ENCODE data around the gene VARS1.
"Not testable (repeated sequence)": the region's sequence is repeated elsewhere in the genome, so short reads cannot be mapped to it uniquely, and the experiment has no call there.

Gene VARS1

DNA sequence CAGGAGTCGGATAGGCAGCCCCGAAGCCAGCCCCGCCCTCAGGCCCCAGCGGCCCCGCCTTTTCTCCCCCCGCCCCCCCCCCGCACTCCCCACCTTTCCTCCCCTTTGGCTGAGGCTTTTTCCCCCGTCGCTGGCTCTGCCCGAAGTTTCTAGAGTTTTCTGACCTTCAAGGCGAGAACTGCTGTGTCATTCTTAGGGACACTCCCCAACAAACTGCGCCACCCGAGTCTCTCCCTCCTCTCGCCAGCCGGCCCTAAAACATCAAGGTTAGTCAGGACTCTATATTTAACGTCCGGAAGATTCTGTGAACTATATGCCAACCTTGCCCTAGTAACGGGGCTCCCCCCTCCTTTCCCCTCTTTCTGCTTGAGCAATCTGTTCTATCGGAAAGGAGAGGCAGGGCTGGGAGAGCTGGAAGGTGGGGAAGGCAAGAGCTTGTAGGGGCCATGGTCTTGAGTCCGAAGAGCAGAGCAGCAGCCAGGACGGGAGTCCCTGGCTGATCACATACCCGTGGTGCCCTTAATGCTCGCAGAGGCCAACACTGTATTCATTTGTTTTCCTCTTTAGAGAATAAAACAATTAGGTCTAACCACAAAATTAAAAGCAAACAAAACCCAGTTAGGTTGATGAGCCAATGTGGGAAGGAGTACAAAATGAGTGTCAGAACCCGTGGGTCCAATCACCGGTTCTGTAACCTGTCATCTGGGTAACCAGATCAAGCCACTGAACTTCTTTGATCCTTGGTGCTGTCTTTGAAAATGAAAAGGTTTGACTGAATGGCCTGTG is 26.7 kb upstream of the VARS1 start:
- peak; percentile 63 for DNase-seq (ENCODE audit: low spot score)

DNA sequence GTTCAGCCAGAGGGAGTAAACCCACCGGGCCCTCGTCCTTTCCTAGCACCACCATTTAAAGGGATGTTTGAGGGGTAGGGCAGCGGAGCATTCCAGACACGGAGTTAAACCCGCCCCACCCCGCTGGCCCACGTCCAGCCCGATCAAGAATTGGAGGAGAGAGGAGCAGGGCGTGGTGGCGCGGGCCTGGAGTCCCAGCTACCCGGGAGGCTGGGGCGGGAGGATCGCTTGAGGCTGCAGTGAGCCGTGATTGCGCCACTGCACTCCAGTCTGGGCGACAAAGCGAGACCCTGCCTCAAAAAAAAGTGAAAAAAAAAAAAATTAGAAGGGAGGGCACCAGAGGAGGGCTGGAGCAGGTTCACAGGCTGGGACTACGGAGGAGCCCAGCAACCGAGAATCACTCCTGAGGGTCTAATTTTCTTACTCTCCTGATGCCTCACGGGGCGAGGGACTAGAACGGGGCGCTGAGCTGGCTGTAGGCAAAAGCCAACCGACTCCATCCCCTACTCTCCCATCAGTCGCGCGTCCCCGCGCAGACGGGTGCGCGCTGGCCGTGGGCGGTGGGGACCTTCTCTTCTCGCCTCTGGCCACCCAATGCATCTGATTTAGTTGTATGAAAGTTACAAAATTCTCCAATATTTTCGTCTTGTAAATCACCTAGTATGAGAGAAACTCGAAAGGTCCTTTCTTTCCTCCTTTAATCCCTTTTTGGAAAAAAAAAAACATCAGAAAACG is 25.9 kb upstream of the VARS1 start:
- DNase-seq (ENCODE audit: low spot score) = peak; percentile 68

DNA sequence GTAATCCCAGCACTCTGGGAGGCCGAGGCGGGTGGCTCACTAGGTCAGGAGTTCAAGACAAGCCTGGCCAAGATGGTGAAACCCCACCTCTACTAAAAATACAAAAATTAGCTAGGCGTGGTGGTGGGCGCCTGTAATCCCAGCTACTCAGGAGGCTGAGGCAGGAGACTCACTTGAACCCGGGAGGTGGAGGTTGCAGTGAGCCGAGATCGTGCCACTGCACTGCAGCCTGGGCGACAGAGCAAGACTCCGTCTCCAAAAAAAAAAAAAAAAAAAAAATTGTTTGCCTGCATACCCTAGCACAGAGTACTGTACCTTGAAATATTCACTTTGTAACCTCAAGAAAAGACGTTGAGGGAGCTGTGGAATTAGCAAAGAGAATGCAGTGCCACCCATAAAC is 24.8 kb upstream of the VARS1 start:
- not testable (repeated sequence) for DNase-seq (ENCODE audit: low spot score)

DNA sequence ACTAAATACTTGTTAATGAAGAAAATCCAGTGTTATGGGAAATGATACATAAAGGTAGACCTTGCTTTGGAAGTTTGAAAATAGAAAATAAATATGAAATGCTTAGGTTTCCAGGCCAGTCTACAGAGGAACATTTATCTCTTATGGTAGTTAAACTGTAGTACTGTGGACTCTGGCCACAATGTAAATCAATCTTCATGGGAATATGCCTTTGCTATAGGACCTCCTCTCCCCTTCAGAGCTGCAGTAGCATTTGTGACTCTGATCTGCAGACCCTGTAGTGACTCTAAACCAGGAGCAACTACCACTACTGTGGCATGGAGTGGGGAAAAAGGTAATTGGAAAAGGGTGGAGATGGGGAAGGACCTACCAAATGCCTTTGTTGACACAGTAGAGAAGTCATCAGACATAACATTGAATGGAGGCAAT is 24.3 kb upstream of the VARS1 start:
- DNase-seq (ENCODE audit: low spot score) = no peak

- not testable (repeated sequence) for DNase-seq (ENCODE audit: low spot score)
Observed at GRCh38 chr6:31817929-31818511, 22.5 kb upstream of the VARS1 start.

DNA sequence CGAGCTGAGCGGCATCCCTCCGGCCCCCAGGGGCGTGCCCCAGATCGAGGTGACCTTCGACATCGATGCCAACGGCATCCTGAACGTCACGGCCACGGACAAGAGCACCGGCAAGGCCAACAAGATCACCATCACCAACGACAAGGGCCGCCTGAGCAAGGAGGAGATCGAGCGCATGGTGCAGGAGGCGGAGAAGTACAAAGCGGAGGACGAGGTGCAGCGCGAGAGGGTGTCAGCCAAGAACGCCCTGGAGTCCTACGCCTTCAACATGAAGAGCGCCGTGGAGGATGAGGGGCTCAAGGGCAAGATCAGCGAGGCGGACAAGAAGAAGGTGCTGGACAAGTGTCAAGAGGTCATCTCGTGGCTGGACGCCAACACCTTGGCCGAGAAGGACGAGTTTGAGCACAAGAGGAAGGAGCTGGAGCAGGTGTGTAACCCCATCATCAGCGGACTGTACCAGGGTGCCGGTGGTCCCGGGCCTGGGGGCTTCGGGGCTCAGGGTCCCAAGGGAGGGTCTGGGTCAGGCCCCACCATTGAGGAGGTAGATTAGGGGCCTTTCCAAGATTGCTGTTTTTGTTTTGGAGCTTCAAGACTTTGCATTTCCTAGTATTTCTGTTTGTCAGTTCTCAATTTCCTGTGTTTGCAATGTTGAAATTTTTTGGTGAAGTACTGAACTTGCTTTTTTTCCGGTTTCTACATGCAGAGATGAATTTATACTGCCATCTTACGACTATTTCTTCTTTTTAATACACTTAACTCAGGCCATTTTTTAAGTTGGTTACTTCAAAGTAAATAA is 21.8 kb upstream of the VARS1 start:
- not testable (repeated sequence) for DNase-seq (ENCODE audit: low spot score)

DNA sequence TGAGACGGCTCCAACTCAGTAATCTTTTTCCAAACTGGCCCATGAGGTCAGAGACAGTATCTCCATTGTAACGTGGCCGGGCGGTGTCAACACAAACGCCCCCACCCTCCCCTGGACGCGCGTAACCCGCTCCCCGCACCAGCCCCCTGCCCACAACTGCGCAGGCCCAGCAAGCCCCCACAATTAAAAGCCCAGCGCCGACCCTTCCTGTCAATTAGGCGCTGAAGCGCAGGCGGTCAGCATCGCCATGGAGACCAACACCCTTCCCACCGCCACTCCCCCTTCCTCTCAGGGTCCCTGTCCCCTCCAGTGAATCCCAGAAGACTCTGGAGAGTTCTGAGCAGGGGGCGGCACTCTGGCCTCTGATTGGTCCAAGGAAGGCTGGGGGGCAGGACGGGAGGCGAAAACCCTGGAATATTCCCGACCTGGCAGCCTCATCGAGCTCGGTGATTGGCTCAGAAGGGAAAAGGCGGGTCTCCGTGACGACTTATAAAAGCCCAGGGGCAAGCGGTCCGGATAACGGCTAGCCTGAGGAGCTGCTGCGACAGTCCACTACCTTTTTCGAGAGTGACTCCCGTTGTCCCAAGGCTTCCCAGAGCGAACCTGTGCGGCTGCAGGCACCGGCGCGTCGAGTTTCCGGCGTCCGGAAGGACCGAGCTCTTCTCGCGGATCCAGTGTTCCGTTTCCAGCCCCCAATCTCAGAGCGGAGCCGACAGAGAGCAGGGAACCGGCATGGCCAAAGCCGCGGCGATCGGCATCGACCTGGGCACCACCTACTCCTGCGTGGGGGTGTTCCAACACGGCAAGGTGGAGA is 19.7 kb upstream of the VARS1 start, which contains the start of the genes HSPA1A and HSPA1L:
HSPA1A (plus strand) TSS at position 519 of the 814 bp plus-strand sequence; CDS start at position 733, 214 bp downstream.
HSPA1L (minus strand) TSS at position 259 of the 814 bp plus-strand sequence. CDS start 3,311 bp downstream, outside the sequence.
- DNase-seq (ENCODE audit: low spot score) = peak; percentile 98

DNA sequence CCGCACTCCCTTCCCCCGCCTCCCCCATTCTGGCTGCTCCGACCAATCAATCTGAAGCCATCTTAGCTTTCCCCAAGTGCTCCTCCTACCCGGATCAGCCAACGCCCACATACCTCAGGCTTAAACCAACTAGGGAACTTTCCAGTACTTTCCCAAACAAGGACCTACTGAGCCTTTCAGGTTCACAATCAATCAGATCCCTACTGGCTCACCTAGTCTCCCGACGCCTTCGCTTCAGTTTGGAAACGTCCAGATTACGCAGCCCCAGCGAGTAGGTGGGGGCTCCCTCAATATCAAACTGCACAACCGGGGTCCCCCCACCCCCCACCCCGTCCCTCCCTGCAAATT is 19.1 kb upstream of the VARS1 start:
- peak; percentile 89 for DNase-seq (ENCODE audit: low spot score)

DNA sequence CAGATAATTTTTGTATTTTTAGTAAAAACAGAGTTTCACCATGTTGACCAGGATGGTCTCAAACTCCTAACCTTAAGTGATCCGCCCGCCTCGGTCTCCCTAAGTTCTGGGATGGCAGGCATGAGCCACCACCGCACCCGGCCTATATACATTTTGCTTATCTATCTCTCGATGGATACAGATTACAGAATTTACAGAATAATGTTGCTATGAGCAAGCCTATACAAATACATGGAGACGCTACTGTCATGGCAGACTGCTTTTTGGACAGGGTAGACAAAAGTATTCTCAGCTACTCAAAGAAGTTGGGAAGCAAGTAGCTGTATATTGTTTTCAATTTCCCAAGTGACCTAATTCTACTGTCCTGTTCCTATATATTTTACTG is 17.9 kb upstream of the VARS1 start:
- no peak for DNase-seq (ENCODE audit: low spot score)

- no peak for DNase-seq (ENCODE audit: low spot score)
Observed at GRCh38 chr6:31811645-31812044, 16.1 kb upstream of the VARS1 start.

GRCh38 chr6:31808599-31808998 is 13.0 kb upstream of the VARS1 start:
- DNase-seq (ENCODE audit: low spot score) = not testable (repeated sequence)

DNA sequence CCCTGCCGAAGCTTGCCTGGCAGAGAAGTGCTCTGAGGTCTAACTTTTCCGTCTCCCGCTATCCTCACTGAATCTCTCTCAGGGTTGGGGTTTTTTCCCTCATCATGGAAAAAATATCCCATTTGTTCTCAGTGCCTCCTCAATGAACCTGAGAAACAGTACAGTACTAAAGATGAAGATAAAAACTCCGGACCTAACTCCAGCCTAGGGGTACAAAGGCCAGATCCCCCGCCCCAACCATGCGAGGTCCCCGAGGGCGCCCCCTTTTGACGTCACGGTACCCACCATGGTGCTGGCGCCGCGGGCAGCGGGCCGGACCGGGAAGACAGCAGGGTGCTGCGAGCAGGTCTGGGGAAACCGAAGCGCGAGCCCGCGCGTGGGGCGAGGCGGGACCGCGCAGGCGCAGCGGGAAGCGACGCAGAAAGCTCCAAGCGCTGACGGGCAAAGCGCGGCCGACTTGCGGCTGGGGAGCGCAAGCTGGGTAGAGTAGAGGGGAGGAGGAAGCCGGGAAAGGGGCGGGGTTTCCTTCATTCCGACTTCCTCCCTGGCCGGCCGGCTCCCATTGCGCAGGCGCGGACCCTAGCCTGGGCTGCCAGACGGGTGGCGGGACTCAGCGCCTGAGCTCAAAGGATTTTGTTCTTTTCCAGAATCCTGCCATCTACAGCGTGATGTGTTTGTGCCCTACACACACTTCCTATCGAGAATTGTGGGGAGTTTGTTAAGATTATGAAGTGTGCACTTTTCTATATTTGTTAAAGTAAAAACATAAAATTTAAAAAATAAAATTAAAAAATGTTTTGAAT is 11.1 kb upstream of the VARS1 start, which contains the start of gene LSM2:
LSM2 (minus strand) TSS at position 497 of the 803 bp plus-strand sequence; CDS start at position 288, 209 bp downstream.
- DNase-seq (ENCODE audit: low spot score) = peak; percentile 98

GRCh38 chr6:31805939-31806469 is 10.5 kb upstream of the VARS1 start:
- no peak for DNase-seq (ENCODE audit: low spot score)

DNA sequence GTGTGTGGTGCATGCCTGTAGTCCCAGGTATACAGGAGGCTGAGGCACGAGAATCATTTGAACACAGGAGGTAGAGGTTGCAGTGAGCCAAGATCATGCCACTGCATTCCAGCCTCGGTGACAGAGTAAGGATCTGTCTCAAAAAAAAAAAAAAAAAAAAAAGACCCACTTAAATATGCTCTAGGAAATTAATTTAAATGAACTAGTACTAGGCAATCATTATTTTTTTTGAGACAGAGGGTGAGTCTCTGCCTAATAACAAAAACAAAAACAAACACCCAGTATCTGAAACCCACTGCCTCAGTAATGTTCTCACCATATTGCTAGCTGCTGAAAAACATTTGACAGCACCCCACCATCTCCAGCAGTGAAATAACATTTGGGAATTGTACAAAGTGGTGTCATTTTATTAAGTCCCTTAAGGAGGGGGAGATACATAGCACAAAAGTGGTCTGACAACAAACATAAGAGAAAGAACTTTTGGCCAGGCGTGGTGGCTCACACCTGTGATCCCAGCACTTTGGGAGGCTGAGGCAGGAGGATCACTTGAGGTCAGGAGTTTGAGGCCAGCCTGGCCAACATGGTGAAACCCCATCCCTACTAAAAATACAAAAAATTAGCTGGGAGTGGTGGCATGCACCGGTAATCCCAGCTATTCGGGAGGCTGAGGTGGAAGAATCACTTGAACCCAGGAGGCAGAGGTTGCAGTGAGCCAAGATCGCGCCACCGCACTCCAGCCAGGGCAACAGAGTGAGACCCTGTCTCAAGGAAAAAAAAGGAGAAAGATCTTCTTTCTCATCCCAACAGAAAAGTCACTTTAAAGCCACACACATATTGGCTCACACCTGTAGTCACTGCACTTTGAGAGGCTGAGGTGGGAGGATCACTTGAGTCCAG is 5.7 kb upstream of the VARS1 start:
- DNase-seq (ENCODE audit: low spot score) = not testable (repeated sequence)

- no peak for DNase-seq (ENCODE audit: low spot score)
Observed at GRCh38 chr6:31799781-31800180, 4.2 kb upstream of the VARS1 start.

GRCh38 chr6:31797588-31797987 is 2.0 kb upstream of the VARS1 start:
- DNase-seq (ENCODE audit: low spot score) = no peak

DNA sequence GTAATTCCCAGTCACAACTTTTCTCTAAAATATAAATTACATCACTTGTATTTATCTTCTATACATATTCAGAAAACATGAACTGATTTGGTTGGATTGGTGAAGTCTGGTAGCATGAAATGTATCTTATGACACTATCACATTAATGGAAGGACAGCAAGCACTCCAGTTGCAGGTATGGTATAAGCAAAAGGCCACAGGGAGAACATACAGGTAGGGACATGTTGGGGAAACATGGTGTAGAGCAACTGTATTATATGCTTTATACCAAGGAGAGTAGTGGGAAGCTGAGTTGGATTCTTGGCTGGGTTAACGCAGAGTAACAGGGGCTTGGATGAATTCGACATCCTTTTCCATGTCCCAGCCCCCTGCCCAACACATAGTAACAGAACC is 1.4 kb upstream of the VARS1 start:
- no peak for DNase-seq (ENCODE audit: low spot score)

GRCh38 chr6:31794866-31795615 is 511 bp downstream of the VARS1 start:
- no peak for DNase-seq (ENCODE audit: low spot score)
